Sigmoid colon (tissue), 4 donors: ENCODE data around the gene ZFR2.

Source experiments
- EP300 ChIP-seq, 4 donors: sonication (generic); formaldehyde crosslinking; IDR thresholded peaks; one replicate each; pipeline ENCODE4 v1.6.1; 2017; ENCODE audit warnings: antibody characterized with exemption in 4 of 4
- POLR2A ChIP-seq, 2 donors: fragments of 450-650 bp; IDR thresholded peaks; one replicate each; pipeline ENCODE4 v1.6.1; 2016; ENCODE audit warnings: antibody characterized with exemption in 2 of 2, mild to moderate bottlenecking in 2 of 2, moderate library complexity in 2 of 2
- TF ChIP-seq, protein P1 (sequence below), 4 experiments: fragments of 450-650 bp in 3 of 4; fragments of 200-600 bp in 1 of 4; IDR thresholded peaks; one replicate each; pipeline ENCODE4 v1.5.1; 2016 to 2019; ENCODE audit warnings: antibody characterized with exemption in 4 of 4, mild to moderate bottlenecking in 3 of 4, moderate library complexity in 2 of 4

DNA sequence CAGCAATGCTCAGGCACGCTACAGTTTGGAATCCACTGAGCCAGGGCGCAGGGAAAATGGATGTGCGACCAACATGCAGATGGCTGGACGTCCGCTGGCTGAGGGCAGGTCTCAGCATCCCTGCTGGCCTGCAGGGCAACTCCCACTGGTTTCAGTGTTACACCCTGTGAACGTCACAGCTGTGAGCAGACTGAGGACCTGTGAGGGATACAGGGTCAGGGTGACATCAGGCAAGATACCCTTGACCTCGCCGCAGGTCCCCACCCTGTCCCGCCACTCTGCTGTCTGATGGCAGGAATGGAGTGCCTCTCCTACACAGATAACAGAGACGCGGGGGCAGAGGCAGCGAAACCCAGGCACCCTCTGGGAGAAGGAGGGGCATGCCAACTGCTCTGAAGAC lies 19.1 kb downstream of the ZFR2 start:
- TF ChIP-seq POLR2A (IDR thresholded peaks at IDR 0.05) (no peak), EP300 (IDR thresholded peaks at IDR 0.05) (no peak)
- TF ChIP-seq, protein P1, sequence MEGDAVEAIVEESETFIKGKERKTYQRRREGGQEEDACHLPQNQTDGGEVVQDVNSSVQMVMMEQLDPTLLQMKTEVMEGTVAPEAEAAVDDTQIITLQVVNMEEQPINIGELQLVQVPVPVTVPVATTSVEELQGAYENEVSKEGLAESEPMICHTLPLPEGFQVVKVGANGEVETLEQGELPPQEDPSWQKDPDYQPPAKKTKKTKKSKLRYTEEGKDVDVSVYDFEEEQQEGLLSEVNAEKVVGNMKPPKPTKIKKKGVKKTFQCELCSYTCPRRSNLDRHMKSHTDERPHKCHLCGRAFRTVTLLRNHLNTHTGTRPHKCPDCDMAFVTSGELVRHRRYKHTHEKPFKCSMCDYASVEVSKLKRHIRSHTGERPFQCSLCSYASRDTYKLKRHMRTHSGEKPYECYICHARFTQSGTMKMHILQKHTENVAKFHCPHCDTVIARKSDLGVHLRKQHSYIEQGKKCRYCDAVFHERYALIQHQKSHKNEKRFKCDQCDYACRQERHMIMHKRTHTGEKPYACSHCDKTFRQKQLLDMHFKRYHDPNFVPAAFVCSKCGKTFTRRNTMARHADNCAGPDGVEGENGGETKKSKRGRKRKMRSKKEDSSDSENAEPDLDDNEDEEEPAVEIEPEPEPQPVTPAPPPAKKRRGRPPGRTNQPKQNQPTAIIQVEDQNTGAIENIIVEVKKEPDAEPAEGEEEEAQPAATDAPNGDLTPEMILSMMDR (IDR thresholded peaks at IDR 0.05): no peak
